ENCODE data around the gene ANKRD13A. TPM values are rescaled to one million over a fixed set of nuclear protein-coding genes. Genes with fewer than 3 reads are reported as not detected.

The ANKRD13A gene
- total and polyA plus RNA-seq, 2 of the 8 experiments (the other 6 are each of a cell fraction or from before 2014, with no cell fraction given) = 16.8 to 21.4 TPM

GRCh38 chr12:109987615-109988014 is 11.6 kb upstream of the ANKRD13A start:
- H3K4me2 ChIP-seq (ENCODE audit: insufficient read depth in 1 of 2, low read depth in 2 of 2, low read length in 2 of 2) = no peak overlapping the region
- no peak overlapping the region for H2BK12ac ChIP-seq (ENCODE audit: low read depth, low read length)
- H4K20me1 ChIP-seq (replicated peaks in 1 of 2; ENCODE audit: control insufficient read depth in 1 of 2, insufficient read depth in 2 of 2, low read length in 2 of 2) = peaks cover 0 to 1% of the 10 kb centered on the region in 2 experiments
- no peak overlapping the region for H3K27ac ChIP-seq (ENCODE audit: low read depth, low read length)
- DNase-seq (ENCODE audit: low read depth in 1 of 2, low spot score in 2 of 2) (no peak), FAIRE-seq (no peak)
- no peaks in the 10 kb centered on the region for H3K23me2 ChIP-seq (ENCODE audit: low read depth, low read length)
- H2AFZ ChIP-seq (ENCODE audit: low read length) = no peak overlapping the region
- no peak overlapping the region for H3K23ac ChIP-seq (ENCODE audit: insufficient read length)
- H3K79me2 ChIP-seq (ENCODE audit: control insufficient read depth in 1 of 2, insufficient read depth in 2 of 2, low read length in 2 of 2) = peaks cover 0 to 3% of the 10 kb centered on the region in 2 experiments; a peak in 1 of 4 replicates
- no peak overlapping the region for H2BK15ac ChIP-seq (ENCODE audit: low read length)
- no peak overlapping the region for H2BK20ac ChIP-seq (ENCODE audit: low read length)
- H3K4ac ChIP-seq (replicated peaks; ENCODE audit: insufficient read length, low read depth, low read length) = no peak overlapping the region
- H3K56ac ChIP-seq (replicated peaks; ENCODE audit: insufficient read length, low read depth, low read length) = no peak overlapping the region
- no peaks in the 10 kb centered on the region; the same call in 1 of the 2 replicates for H3K79me1 ChIP-seq (ENCODE audit: low read depth, low read length)
- peaks cover 2 to 22% (median 8%) of the 10 kb centered on the region in 4 experiments; a peak in 5 of 8 replicates for H3K36me3 ChIP-seq (ENCODE audit: control insufficient read depth in 2 of 4, insufficient read depth in 4 of 4, low read length in 3 of 4)
- H3K9ac ChIP-seq (replicated peaks in 1 of 4; ENCODE audit: extremely low read depth in 1 of 4, low read depth in 3 of 4, low read length in 3 of 4) = no peak overlapping the region
- POLR2A ChIA-PET (ENCODE audit: partially characterized antibody) = no interaction called here
- no peak overlapping the region for H2BK5ac ChIP-seq (ENCODE audit: low read depth, low read length)
- no peaks in the 10 kb centered on the region for H3K27me3 ChIP-seq (replicated peaks in 1 of 4; ENCODE audit: control insufficient read depth in 3 of 4, extremely low read depth in 1 of 4, insufficient read depth in 3 of 4, low read length in 3 of 4)
- H3K9me3 ChIP-seq (ENCODE audit: insufficient read depth in 2 of 2, low read depth in 1 of 2, low read length in 1 of 2) = no peaks in the 10 kb centered on the region
- H4K5ac ChIP-seq (ENCODE audit: insufficient read length, low read depth, low read length) = no peak overlapping the region
- WGBS, 2 experiments (ENCODE audit: extremely low coverage in 1 of 2, insufficient coverage in 1 of 2, insufficient read length in 1 of 2, insufficient replicate concordance in 2 of 2, low coverage in 1 of 2, low lambda C conversion rate in 2 of 2, missing lambda C conversion rate in 1 of 2) = 98% methylated on average over 8 of the region's 8 CpGs; no CpG with 5 or more reads in 1 of the 2 experiments
- no peaks in the 10 kb centered on the region for H3K4me1 ChIP-seq (replicated peaks in 1 of 4; ENCODE audit: control insufficient read depth in 3 of 4, insufficient read depth in 4 of 4, low read length in 3 of 4)
- CTCF ChIA-PET (ENCODE audit: partially characterized antibody) = interaction anchor here (0.5 to 0.8 kb wide), 2 partner anchors 60 to 567 kb away, joined by 3 read pairs; no protein-coding TSS in a partner anchor
- H4K8ac ChIP-seq (ENCODE audit: extremely low read depth, insufficient read depth, low read length) = no peak overlapping the region
- H2BK120ac ChIP-seq (replicated peaks; ENCODE audit: low read depth, low read length) = no peak overlapping the region
- no peak overlapping the region for H3K4me3 ChIP-seq (ENCODE audit: extremely low read depth in 1 of 4, insufficient read depth in 2 of 4, low read depth in 3 of 4, low read length in 4 of 4)
- H4K91ac ChIP-seq (replicated peaks; ENCODE audit: insufficient read length, low read length) = no peak overlapping the region
- no peak overlapping the region for H3K14ac ChIP-seq (ENCODE audit: insufficient read length)
- H2AK5ac ChIP-seq (ENCODE audit: low read depth, low read length) = no peak overlapping the region
- no peak overlapping the region for H3K18ac ChIP-seq (ENCODE audit: extremely low read depth, low read length)
- TF ChIP-seq ATF3 (IDR thresholded peaks at IDR 0.05; ENCODE audit: insufficient read depth, low read depth, low read length) (no peak), SIRT6 (IDR thresholded peaks at IDR 0.05; ENCODE audit: low read length) (no peak), USF2 (IDR thresholded peaks at IDR 0.05; ENCODE audit: low read length) (no peak), POLR2A (IDR thresholded peaks at IDR 0.05; ENCODE audit: control extremely low read depth in 1 of 2, low read depth in 2 of 2, low read length in 2 of 2) (no peak), POLR2AphosphoS5 (IDR thresholded peaks at IDR 0.05; ENCODE audit: low read depth, low read length) (no peak), CTCF (IDR thresholded peaks at IDR 0.05; ENCODE audit: control extremely low read depth in 1 of 3, insufficient read depth in 1 of 3, low read depth in 1 of 3, low read length in 3 of 3) (no peak), ATF2 (IDR thresholded peaks at IDR 0.05; ENCODE audit: low read length) (no peak), GABPA (IDR thresholded peaks at IDR 0.05; ENCODE audit: borderline replicate concordance, insufficient read depth, low read length) (no peak)

Measured in H1 (cell line).